CD4-positive, CD25-positive, alpha-beta regulatory T cell (primary cell): ENCODE measurements around the gene PER1. TPM values are rescaled to one million over a fixed set of nuclear protein-coding genes. Genes with fewer than 3 reads are reported as not detected.

Experiments used
- ATAC-seq, 2 donors: fragments of 150-1000 bp; cut with Tn5 transposase; one replicate each; pipeline ENCODE4 v1.10.0; 2021; ENCODE audit warnings: low read depth in 2 of 2, moderate number of reproducible peaks in 2 of 2, moderate library complexity in 1 of 2
- DNase-seq, 3 donors: peaks; one replicate each; pipeline versions ENCODE4 v3.0.0 to v3.0.0-alpha.2; 2012 to 2022; ENCODE audit warnings: mixed read lengths in 1 of 3
- H3K27ac ChIP-seq: one replicate; pipeline ENCODE4 v1.7.0; 2013; ENCODE audit warnings: mild to moderate bottlenecking, low read length; ENCODE audit not compliant: insufficient read depth, poor library complexity, severe bottlenecking
- H3K27me3 ChIP-seq: one replicate; pipeline ENCODE4 v1.7.0; 2013; ENCODE audit warnings: low read length; ENCODE audit not compliant: control insufficient read depth, insufficient read depth
- H3K36me3 ChIP-seq: one replicate; pipeline ENCODE4 v1.7.0; 2013; ENCODE audit warnings: mild to moderate bottlenecking, low read length, moderate library complexity; ENCODE audit not compliant: control insufficient read depth, insufficient read depth
- H3K4me1 ChIP-seq: 2 replicates; pipeline ENCODE4 v1.7.0; 2013; ENCODE audit warnings: mild to moderate bottlenecking, low read length; ENCODE audit not compliant: insufficient read depth, control insufficient read depth, poor library complexity, severe bottlenecking
- H3K4me3 ChIP-seq: one replicate; pipeline ENCODE4 v1.7.0; 2013; ENCODE audit warnings: low read depth, mild to moderate bottlenecking, low read length, moderate library complexity
- H3K9me3 ChIP-seq, 2 experiments: 1 replicate in 1 of 2; 2 replicates in 1 of 2; pipeline ENCODE4 v1.7.0; 2013; ENCODE audit warnings: low read length in 2 of 2, mild to moderate bottlenecking in 1 of 2, moderate library complexity in 1 of 2; ENCODE audit not compliant: control insufficient read depth in 2 of 2
- H3K27ac Mint-ChIP-seq, 3 donors: one replicate each; pipeline ENCODE4 v1.8.0; 2020 to 2022; ENCODE audit warnings: mild to moderate bottlenecking in 3 of 3, mixed read lengths in 3 of 3, moderate library complexity in 2 of 3
- H3K27me3 Mint-ChIP-seq: one replicate; pipeline ENCODE4 v1.8.0; 2022; ENCODE audit warnings: mild to moderate bottlenecking, mixed read lengths
- H3K36me3 Mint-ChIP-seq: one replicate; pipeline ENCODE4 v1.8.0; 2020; ENCODE audit warnings: mixed read lengths
- H3K4me1 Mint-ChIP-seq, 4 donors: one replicate each; pipeline ENCODE4 v1.8.0; 2020 to 2022; ENCODE audit warnings: mixed read lengths in 4 of 4, mild to moderate bottlenecking in 1 of 4
- H3K4me3 Mint-ChIP-seq, 4 donors: one replicate each; pipeline ENCODE4 v1.8.0; 2020 to 2022; ENCODE audit warnings: mild to moderate bottlenecking in 4 of 4, mixed read lengths in 4 of 4, moderate library complexity in 3 of 4
- H3K9me3 Mint-ChIP-seq, 7 donors: one replicate each; pipeline ENCODE4 v1.8.0; 2020 to 2022; ENCODE audit warnings: mixed read lengths in 7 of 7, mild to moderate bottlenecking in 3 of 7, moderate library complexity in 2 of 7
- polyA plus RNA-seq, 4 donors: library from polyadenylated mRNA; unstranded; fragments of 300-500 nt; fragmentation: Illumina TruSeq; gene quantifications; one replicate each; pipeline ENCODE4 v1.2.3, GENCODE V29; 2021
- total RNA-seq: library from RNA; stranded (reverse); gene quantifications from one replicate; pipeline ENCODE4 v1.2.3, GENCODE V29; 2022

PER1 gene
- total and polyA plus RNA-seq, 5 donors from 2014 or later, result 4.8 to 1,740 (median 6.9) TPM

DNA sequence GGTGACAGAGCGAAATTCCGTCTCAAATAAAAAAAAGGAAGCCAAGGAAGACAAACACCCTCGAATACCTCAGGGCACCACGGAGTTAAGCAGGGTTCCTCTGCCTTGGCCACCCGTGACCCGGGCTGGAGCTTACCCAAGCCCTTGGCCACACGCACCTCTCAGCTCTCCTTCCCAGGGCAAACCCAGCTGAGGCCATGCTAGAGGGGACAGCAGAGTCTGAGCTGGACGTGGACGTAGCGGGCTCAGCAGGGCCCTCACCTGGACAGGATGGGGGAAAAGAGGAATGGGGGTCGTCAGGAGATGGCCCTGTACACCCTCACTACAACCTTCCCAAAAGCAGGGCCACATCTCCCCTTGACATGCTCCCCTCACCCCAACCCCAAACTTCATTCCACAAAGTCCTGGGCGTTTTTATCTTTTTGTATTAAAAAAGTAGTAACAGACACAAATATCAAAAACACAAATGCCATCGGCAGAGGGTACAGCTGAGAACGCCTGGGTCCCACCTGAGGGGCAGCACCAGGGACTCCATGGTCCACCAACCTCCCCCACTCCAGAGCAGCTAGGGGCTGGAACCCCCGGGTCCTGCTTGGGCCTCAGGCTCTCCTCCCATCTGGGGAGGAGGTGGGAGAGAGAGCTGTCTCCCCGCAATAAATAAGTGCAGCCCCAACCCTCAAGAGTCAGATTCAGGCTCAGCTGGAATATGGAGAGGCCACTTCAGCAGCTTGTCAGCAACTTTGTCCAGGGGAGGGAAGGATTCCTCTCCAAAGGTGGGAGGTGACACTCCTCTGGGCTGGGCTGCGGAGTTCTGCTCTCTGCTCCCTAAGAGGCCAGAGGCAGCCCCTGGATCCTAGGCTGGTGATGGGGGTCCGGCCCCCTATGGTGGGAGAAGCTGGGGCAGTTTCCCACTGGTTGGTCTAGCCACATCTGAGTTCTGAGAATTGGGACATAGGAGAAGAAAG lies 11.9 kb downstream of the PER1 start:
- H3K9me3 ChIP-seq, result no peaks in the 10 kb centered on the region
- no peak for ATAC-seq
- Mint-ChIP-seq H3K9me3 (peaks cover 0 to 1% (median 0%) of the 10 kb centered on the region in 7 donors), H3K4me3 (peak overlapping the region in 2 of 4 donors; percentile 11 to 48), H3K27me3 (peaks cover 9% of the 10 kb centered on the region), H3K27ac (peak overlapping the region in 2 of 3 donors; percentile 15 to 52), H3K4me1 (peaks cover 0 to 6% (median 1%) of the 10 kb centered on the region in 4 donors), H3K36me3 (peaks cover 9% of the 10 kb centered on the region)
- H3K4me1 ChIP-seq, result peaks cover 18% of the 10 kb centered on the region
- no peaks in the 10 kb centered on the region for H3K27me3 ChIP-seq
- no peak overlapping the region for H3K27ac ChIP-seq
- H3K36me3 ChIP-seq, result peaks cover 34% of the 10 kb centered on the region
- peak in 1 of 3 donors; percentile 17 for DNase-seq
- H3K4me3 ChIP-seq, result no peak overlapping the region

DNA sequence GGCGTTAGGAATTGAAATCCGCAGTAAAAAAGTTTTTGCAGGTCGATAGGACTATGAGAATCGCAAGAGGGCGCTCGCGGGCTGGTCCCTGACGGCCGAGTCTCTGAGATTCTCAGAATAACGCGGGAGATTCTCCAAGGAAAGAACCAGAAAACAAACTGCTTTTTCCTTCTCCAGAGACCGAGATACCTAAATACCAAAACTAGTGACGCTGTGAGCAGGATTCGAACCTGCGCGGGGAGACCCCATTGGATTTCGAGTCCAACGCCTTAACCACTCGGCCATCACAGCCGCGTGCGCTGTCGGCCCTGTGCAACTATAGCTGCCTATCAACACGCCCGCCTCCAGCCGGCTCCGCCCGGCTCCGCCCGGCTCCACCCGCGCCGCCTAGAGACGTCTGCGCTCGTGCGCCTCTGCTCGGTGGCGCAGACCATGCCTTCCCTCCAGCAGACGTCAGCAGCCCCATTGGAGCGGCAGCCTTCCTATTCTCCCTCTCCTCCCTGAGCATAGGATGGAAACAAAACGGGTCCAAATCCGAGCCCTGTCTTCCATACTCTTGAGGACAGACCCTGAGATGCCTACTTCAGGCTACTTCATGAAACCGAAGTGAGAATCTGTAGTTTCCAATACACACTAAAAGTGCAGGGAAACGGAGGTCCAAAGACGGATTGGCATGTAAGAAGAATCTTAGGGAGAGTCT lies 13.4 kb downstream of the PER1 start:
- H3K9me3 Mint-ChIP-seq, result peaks cover 0 to under 1% (median 0%) of the 10 kb centered on the region in 7 donors
- H3K27me3 Mint-ChIP-seq, result peaks cover 8% of the 10 kb centered on the region
- no peak overlapping the region for H3K27ac Mint-ChIP-seq
- peaks cover 18% of the 10 kb centered on the region for H3K4me1 ChIP-seq
- peak overlapping the region; percentile 92 for H3K4me3 ChIP-seq
- no peaks in the 10 kb centered on the region for H3K27me3 ChIP-seq
- ATAC-seq (peak; percentile 95 to 97), DNase-seq (peak; percentile 84 to 98 (median 96))
- peak overlapping the region; percentile 92 for H3K27ac ChIP-seq
- peaks cover 0 to 6% (median under 1%) of the 10 kb centered on the region in 4 donors for H3K4me1 Mint-ChIP-seq
- no peaks in the 10 kb centered on the region for H3K9me3 ChIP-seq
- H3K36me3 Mint-ChIP-seq, result peaks cover 3% of the 10 kb centered on the region
- H3K4me3 Mint-ChIP-seq, result no peak overlapping the region
- peaks cover 20% of the 10 kb centered on the region for H3K36me3 ChIP-seq

DNA sequence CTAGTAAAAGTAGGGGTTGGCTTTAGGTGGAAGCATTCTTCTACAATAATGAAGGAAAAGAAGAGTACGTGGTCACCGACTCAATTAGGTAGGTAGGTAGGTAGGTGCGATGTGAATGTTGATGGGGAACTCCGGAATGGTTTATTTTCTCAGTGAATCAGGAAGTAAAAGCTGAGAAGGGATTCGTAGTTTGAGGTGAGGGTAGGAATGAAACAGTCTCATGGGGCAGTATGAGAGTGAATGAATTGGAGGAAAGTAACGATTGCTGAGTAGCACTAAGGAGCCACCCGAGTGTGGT lies 13.9 kb downstream of the PER1 start:
- H3K27me3 Mint-ChIP-seq, result peaks cover 7% of the 10 kb centered on the region

DNA sequence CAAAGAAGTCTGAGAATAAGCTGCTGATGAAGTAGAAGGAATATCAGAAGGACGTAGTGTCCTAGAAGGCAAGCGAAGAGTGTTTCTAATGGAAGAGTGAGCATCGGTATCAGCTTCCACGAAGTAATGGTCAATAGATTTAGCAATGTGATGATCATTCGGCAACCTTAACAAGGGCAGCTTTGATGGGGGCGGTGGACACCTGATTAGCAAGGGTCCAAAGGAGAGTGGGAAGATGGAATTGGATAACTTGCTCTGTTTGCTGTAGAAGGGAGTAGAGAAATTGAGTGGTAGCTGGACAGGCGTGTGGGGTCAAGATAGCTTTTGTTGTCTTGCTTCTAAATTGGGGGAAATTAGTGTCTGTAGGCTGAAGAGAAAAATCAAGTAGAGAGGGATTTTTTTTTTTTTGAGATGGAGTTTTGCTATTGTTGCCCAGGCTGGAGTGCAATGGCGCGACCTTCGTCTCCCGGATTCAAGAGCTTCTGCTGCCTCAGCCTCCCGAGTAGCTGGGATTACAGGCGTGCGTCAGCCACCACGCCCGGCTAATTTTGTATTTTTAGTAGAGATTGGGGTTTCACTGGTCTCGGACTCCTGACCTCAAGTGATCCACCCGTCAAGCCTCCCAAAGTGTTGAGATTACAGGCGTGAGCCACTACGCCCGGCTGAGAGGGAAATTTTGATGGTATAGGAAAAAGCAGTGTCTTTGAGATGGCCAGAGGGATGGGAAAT lies 14.4 kb downstream of the PER1 start:
- DNase-seq (no peak), ATAC-seq (no peak)
- Histone ChIP-seq H3K4me1 (peaks cover 18% of the 10 kb centered on the region), H3K27me3 (no peaks in the 10 kb centered on the region), H3K27ac (peak overlapping the region; percentile 92), H3K36me3 (peaks cover 18% of the 10 kb centered on the region), H3K4me3 (peak overlapping the region; percentile 92), H3K9me3 (no peaks in the 10 kb centered on the region)
- Mint-ChIP-seq H3K27ac (no peak overlapping the region), H3K9me3 (no peaks in the 10 kb centered on the region), H3K4me3 (no peak overlapping the region), H3K36me3 (no peaks in the 10 kb centered on the region), H3K27me3 (peaks cover 7% of the 10 kb centered on the region), H3K4me1 (peaks cover 0 to 6% (median 0%) of the 10 kb centered on the region in 4 donors)

More for the DNA sequence above, 13.9 kb downstream of the PER1 start:
- ATAC-seq, result no peak
- DNase-seq, result no peak
- no peaks in the 10 kb centered on the region for H3K36me3 Mint-ChIP-seq
- Histone ChIP-seq H3K27ac (peak overlapping the region; percentile 92), H3K36me3 (peaks cover 18% of the 10 kb centered on the region), H3K4me3 (peak overlapping the region; percentile 92), H3K9me3 (no peaks in the 10 kb centered on the region), H3K4me1 (peaks cover 18% of the 10 kb centered on the region), H3K27me3 (no peaks in the 10 kb centered on the region)
- no peak overlapping the region for H3K27ac Mint-ChIP-seq
- no peaks in the 10 kb centered on the region for H3K9me3 Mint-ChIP-seq
- H3K4me1 Mint-ChIP-seq, result peaks cover 0 to 6% (median 0%) of the 10 kb centered on the region in 4 donors
- no peak overlapping the region for H3K4me3 Mint-ChIP-seq

DNA sequence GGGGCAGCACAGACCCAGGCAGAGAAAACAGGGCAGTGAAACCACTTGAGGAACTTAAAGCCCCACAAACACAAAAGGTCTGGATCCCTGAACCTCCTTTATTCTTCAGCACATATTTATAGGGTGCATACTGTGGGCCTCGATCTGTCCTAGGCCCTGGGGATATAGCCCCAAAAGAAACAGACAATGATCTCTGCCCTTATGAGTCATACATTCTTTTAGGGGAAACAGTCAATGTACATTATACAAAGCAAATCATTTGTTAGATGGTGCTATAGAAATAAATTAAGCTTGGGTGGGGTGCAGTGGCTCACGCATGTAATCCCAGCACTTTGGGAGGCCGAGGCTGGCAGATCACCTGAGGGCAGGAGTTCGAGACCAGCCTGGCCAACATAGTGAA lies 18.3 kb downstream of the PER1 start:
- DNase-seq, result no peak
- Histone ChIP-seq H3K9me3 (no peaks in the 10 kb centered on the region), H3K4me1 (peaks cover 9% of the 10 kb centered on the region), H3K4me3 (no peak overlapping the region), H3K27ac (no peak overlapping the region), H3K36me3 (no peaks in the 10 kb centered on the region), H3K27me3 (no peaks in the 10 kb centered on the region)
- peaks cover 22% of the 10 kb centered on the region for H3K27me3 Mint-ChIP-seq
- no peak for ATAC-seq
- H3K4me3 Mint-ChIP-seq, result peak overlapping the region in 1 of 4 donors; percentile 54
- no peaks in the 10 kb centered on the region for H3K36me3 Mint-ChIP-seq
- H3K9me3 Mint-ChIP-seq, result peaks cover 0 to 3% (median 0%) of the 10 kb centered on the region in 7 donors
- peaks cover 0 to 3% (median 0%) of the 10 kb centered on the region in 4 donors for H3K4me1 Mint-ChIP-seq
- peak overlapping the region in 1 of 3 donors; percentile 64 for H3K27ac Mint-ChIP-seq

DNA sequence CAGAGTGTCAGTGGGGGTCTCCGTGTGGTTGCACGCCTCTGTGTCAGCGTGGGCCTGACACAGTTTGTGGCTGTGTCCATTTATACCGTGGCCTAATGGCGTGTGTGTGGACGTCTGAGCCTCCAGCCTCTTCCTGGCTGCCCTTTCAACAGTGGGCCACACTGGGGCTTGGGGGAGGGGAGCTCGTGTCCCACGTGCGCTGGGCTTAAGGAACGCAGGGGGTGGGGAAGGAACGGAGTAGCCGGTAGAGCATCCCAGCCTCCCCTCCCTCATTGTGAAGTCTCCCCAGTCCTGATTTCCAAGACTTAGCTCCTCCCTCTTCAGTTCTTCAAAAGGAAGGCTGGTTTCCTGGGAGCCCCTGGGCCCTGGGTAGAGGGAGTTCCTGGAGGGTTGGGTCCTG lies 18.8 kb downstream of the PER1 start:
- Histone ChIP-seq H3K27ac (no peak overlapping the region), H3K36me3 (no peaks in the 10 kb centered on the region), H3K27me3 (no peaks in the 10 kb centered on the region), H3K9me3 (no peaks in the 10 kb centered on the region), H3K4me1 (peaks cover 6% of the 10 kb centered on the region), H3K4me3 (no peak overlapping the region)
- Mint-ChIP-seq H3K9me3 (peaks cover 0 to 3% (median 0%) of the 10 kb centered on the region in 7 donors), H3K4me3 (no peak overlapping the region), H3K27me3 (peaks cover 26% of the 10 kb centered on the region), H3K36me3 (no peaks in the 10 kb centered on the region), H3K27ac (no peak overlapping the region), H3K4me1 (peaks cover 0 to 3% (median 0%) of the 10 kb centered on the region in 4 donors)
- DNase-seq, result no peak
- ATAC-seq, result no peak

DNA sequence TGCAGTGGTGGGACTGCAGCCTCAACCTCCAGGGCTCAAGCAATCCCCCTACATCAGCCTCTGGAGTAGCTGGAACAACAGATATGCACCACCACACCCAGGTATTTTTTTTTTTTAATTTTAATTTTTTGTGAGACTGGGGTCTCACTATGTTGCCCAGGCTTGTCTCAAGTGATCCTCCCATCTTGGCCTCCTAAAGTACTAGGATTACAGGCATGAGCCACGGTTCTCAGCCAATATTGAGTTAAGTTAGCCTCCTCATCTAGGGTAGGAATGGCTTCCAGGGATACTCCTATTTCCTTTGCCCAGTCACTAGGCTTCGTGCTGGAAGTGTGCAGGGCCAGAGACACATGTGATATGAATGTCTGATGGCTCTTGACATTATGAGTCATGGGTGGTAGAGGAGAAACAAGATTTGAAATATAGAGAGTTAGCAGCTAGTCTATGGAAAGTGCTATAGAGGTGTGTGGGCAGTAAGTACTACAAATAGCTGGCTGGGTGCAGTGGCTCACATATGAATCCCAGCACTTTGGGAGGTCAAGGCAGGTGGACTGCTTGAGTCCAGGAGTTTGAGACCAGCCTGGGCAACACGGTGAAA lies 20.3 kb downstream of the PER1 start:
- Histone ChIP-seq H3K4me3 (no peak overlapping the region), H3K27ac (no peak overlapping the region), H3K27me3 (peaks cover 4% of the 10 kb centered on the region), H3K36me3 (no peaks in the 10 kb centered on the region), H3K4me1 (peaks cover 5% of the 10 kb centered on the region), H3K9me3 (no peaks in the 10 kb centered on the region)
- H3K36me3 Mint-ChIP-seq, result no peaks in the 10 kb centered on the region
- H3K4me3 Mint-ChIP-seq, result peak overlapping the region in 2 of 4 donors; percentile 62 to 80
- ATAC-seq (no peak), DNase-seq (no peak)
- peaks cover 0 to 3% (median 0%) of the 10 kb centered on the region in 7 donors for H3K9me3 Mint-ChIP-seq
- no peak overlapping the region for H3K27ac Mint-ChIP-seq
- peaks cover 31% of the 10 kb centered on the region for H3K27me3 Mint-ChIP-seq
- peaks cover 2 to 6% (median 5%) of the 10 kb centered on the region in 4 donors for H3K4me1 Mint-ChIP-seq
